ENCODE data around the gene CDIPT.
"Not testable (repeated sequence)": the region's sequence is repeated elsewhere in the genome, so short reads cannot be mapped to it uniquely, and the experiment has no call there.

Gene CDIPT

GRCh38 chr16:29858149-29858849, 4.7 kb downstream of the CDIPT start:
- no peak for DNase-seq (ENCODE audit: low read depth)

- peak; percentile 63 for DNase-seq (ENCODE audit: low read depth)
Measured at GRCh38 chr16:29857133-29857760, 5.8 kb downstream of the CDIPT start.

GRCh38 chr16:29854520-29855100, 8.4 kb downstream of the CDIPT start:
- no peak for DNase-seq (ENCODE audit: low read depth)

GRCh38 chr16:29852654-29853053, 10.4 kb downstream of the CDIPT start:
- peak; percentile 23 for DNase-seq (ENCODE audit: low read depth)

- no peak for DNase-seq (ENCODE audit: low read depth)
Measured at GRCh38 chr16:29850998-29851397, 12.0 kb downstream of the CDIPT start.

GRCh38 chr16:29849505-29849904, 13.5 kb downstream of the CDIPT start:
- DNase-seq (ENCODE audit: low read depth), result no peak

GRCh38 chr16:29848420-29849297, 14.4 kb downstream of the CDIPT start:
- DNase-seq (ENCODE audit: low read depth), result peak; percentile 28

- no peak for DNase-seq (ENCODE audit: low read depth)
Measured at GRCh38 chr16:29845656-29846055, 17.4 kb downstream of the CDIPT start.

GRCh38 chr16:29844575-29845331, 18.3 kb downstream of the CDIPT start:
- no peak for DNase-seq (ENCODE audit: low read depth)

GRCh38 chr16:29843931-29844330, 19.1 kb downstream of the CDIPT start:
- no peak for DNase-seq (ENCODE audit: low read depth)

- DNase-seq (ENCODE audit: low read depth), result no peak
Measured at GRCh38 chr16:29842732-29843346, 20.2 kb downstream of the CDIPT start.

- DNase-seq (ENCODE audit: low read depth), result no peak
Measured at GRCh38 chr16:29841631-29842030, 21.4 kb downstream of the CDIPT start.

GRCh38 chr16:29840240-29840639, 22.8 kb downstream of the CDIPT start:
- no peak for DNase-seq (ENCODE audit: low read depth)

GRCh38 chr16:29839822-29840221, 23.2 kb downstream of the CDIPT start:
- DNase-seq (ENCODE audit: low read depth), result no peak

GRCh38 chr16:29837841-29838240, 25.2 kb downstream of the CDIPT start:
- DNase-seq (ENCODE audit: low read depth), result no peak

- DNase-seq (ENCODE audit: low read depth), result no peak
Measured at GRCh38 chr16:29836623-29837022, 26.4 kb downstream of the CDIPT start.

- no peak for DNase-seq (ENCODE audit: low read depth)
Measured at GRCh38 chr16:29835926-29836325, 27.1 kb downstream of the CDIPT start.

GRCh38 chr16:29834079-29834478, 28.9 kb downstream of the CDIPT start:
- no peak for DNase-seq (ENCODE audit: low read depth)

- DNase-seq (ENCODE audit: low read depth), result not testable (repeated sequence)
Measured at GRCh38 chr16:29833219-29833618, 29.8 kb downstream of the CDIPT start.

GRCh38 chr16:29831490-29831889, 31.5 kb downstream of the CDIPT start:
- DNase-seq (ENCODE audit: low read depth), result no peak

- DNase-seq (ENCODE audit: low read depth), result no peak
Measured at GRCh38 chr16:29830774-29831173, 32.3 kb downstream of the CDIPT start.

Data from stromal cell of bone marrow (primary cell).